HG02981 (cell line): ENCODE results near the gene HOXC13.

Experiments
- ATAC-seq: cut with Tn5 transposase; IDR thresholded peaks from one replicate; pipeline ENCODE4 v1.9.1; 2021; ENCODE audit warnings: mild to moderate bottlenecking, moderate library complexity; ENCODE audit not compliant: unreplicated experiment

The HOXC13 gene

GRCh38 chr12:53954694-53955035 is 16.0 kb downstream of the HOXC13 start, which contains the start of gene HOXC12:
Gene HOXC12, plus strand, starts transcription at chr12:53954903. Its CDS starts 27 bp downstream, at chr12:53954930.
- ATAC-seq = no peak

GRCh38 chr12:53955036-53955775 is 16.6 kb downstream of the HOXC13 start:
- ATAC-seq = no peak

GRCh38 chr12:53955776-53956250 is 17.2 kb downstream of the HOXC13 start:
- no peak for ATAC-seq

GRCh38 chr12:53956251-53956887 is 17.7 kb downstream of the HOXC13 start:
- ATAC-seq = no peak

- no peak for ATAC-seq
Measured at GRCh38 chr12:53956914-53957536, 18.4 kb downstream of the HOXC13 start.

- no peak for ATAC-seq
Measured at GRCh38 chr12:53958128-53958527, 19.5 kb downstream of the HOXC13 start.

GRCh38 chr12:53959314-53959713 is 20.7 kb downstream of the HOXC13 start:
- ATAC-seq = no peak

- no peak for ATAC-seq
Measured at GRCh38 chr12:53960187-53961024, 21.8 kb downstream of the HOXC13 start.

- ATAC-seq = no peak
Measured at GRCh38 chr12:53961025-53961761, 22.6 kb downstream of the HOXC13 start.

GRCh38 chr12:53963005-53963404 is 24.4 kb downstream of the HOXC13 start:
- no peak for ATAC-seq

GRCh38 chr12:53963434-53964314 is 25.0 kb downstream of the HOXC13 start:
- ATAC-seq = no peak

- ATAC-seq = no peak
Measured at GRCh38 chr12:53964315-53964713, 25.7 kb downstream of the HOXC13 start.

GRCh38 chr12:53965281-53966084 is 26.9 kb downstream of the HOXC13 start:
- ATAC-seq = no peak

GRCh38 chr12:53966085-53966384 is 27.4 kb downstream of the HOXC13 start:
- ATAC-seq = no peak

GRCh38 chr12:53966385-53967133 is 27.9 kb downstream of the HOXC13 start:
- no peak for ATAC-seq

GRCh38 chr12:53967421-53967925 is 28.8 kb downstream of the HOXC13 start:
- no peak for ATAC-seq

- no peak for ATAC-seq
Measured at GRCh38 chr12:53968214-53969127, 29.8 kb downstream of the HOXC13 start.
